ENCODE data around the gene WDR20. TPM values are rescaled to one million over a fixed set of nuclear protein-coding genes. Genes with fewer than 3 reads are reported as not detected.

Gene WDR20
- total RNA-seq, 1 donor from 2014 or later, result 42.3 TPM

DNA sequence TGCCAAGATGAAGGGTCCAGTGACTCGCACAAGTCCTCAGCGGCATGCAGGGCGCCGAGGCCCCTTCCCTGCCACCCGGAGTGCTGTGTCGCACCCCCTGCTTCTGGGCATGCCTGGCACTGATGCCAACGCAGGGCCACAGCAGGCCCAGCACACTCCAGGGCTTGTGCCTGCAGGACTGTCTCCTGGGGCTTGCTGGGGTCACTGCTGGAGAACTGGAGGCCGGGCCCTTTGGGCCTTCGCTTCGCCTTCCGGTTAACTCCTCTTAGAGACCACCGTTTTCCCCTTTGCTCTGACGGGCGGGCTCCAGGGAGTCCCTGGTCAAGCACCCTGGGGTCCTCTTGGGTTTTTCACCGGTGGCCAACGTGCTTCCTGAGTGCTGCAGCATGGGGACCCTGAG, 79.6 kb downstream of the WDR20 start:
- Mint-ChIP-seq H3K4me1 (peaks cover 17% of the 10 kb centered on the region), H3K27ac (no peak overlapping the region), H3K27me3 (no peaks in the 10 kb centered on the region), H3K36me3 (ENCODE audit: low read depth) (peaks cover 25% of the 10 kb centered on the region), H3K4me3 (peak overlapping the region; percentile 20), H3K9me3 (no peaks in the 10 kb centered on the region)
- ChIA-PET POLR2A (no interaction called here), CTCF (no interaction called here)
- TF ChIP-seq, protein P1, sequence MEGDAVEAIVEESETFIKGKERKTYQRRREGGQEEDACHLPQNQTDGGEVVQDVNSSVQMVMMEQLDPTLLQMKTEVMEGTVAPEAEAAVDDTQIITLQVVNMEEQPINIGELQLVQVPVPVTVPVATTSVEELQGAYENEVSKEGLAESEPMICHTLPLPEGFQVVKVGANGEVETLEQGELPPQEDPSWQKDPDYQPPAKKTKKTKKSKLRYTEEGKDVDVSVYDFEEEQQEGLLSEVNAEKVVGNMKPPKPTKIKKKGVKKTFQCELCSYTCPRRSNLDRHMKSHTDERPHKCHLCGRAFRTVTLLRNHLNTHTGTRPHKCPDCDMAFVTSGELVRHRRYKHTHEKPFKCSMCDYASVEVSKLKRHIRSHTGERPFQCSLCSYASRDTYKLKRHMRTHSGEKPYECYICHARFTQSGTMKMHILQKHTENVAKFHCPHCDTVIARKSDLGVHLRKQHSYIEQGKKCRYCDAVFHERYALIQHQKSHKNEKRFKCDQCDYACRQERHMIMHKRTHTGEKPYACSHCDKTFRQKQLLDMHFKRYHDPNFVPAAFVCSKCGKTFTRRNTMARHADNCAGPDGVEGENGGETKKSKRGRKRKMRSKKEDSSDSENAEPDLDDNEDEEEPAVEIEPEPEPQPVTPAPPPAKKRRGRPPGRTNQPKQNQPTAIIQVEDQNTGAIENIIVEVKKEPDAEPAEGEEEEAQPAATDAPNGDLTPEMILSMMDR (IDR thresholded peaks at IDR 0.05), result no peak
- intact Hi-C loops (cut with micrococcal nuclease), result no loop called here
- ATAC-seq (ENCODE audit: low read depth) (no peak), DNase-seq (no peak)

DNA sequence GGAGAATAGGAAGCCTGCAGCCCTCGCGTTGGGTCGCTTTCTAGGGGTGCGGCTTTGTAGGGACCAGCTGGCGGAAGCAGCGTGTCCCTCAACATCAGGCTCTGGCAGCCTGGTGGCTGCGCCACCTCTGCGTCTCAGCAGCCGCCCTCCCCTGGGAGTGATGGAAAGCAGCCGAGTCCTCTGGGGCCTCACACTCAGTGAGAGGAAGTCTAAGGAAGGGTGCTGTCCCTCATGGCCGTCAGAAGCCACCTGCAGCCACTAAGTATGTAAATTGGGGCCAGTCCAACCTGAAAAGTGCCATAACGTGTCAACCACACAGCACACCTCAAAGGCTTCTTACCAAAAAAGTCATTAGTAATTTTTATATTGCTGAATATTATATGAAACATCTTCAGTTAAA, 80.3 kb downstream of the WDR20 start:
- H3K4me3 Mint-ChIP-seq, result no peak overlapping the region
- no peaks in the 10 kb centered on the region for H3K9me3 Mint-ChIP-seq
- no peaks in the 10 kb centered on the region for H3K27me3 Mint-ChIP-seq
- ATAC-seq (ENCODE audit: low read depth) (peak; percentile 99), DNase-seq (peak; percentile 52)
- CTCF ChIA-PET, result no interaction called here
- TF ChIP-seq, protein P1 (IDR thresholded peaks at IDR 0.05), result no peak
- intact Hi-C loops (cut with micrococcal nuclease), result loop anchor here (5.0 kb wide), 2 partner anchors 97 to 133 kb away; partner anchors contain the start of genes HSP90AA1 and ZNF839
- peaks cover 17% of the 10 kb centered on the region for H3K4me1 Mint-ChIP-seq
- peak overlapping the region; percentile 7 for H3K27ac Mint-ChIP-seq
- H3K36me3 Mint-ChIP-seq (ENCODE audit: low read depth), result peaks cover 21% of the 10 kb centered on the region
- POLR2A ChIA-PET, result no interaction called here

DNA sequence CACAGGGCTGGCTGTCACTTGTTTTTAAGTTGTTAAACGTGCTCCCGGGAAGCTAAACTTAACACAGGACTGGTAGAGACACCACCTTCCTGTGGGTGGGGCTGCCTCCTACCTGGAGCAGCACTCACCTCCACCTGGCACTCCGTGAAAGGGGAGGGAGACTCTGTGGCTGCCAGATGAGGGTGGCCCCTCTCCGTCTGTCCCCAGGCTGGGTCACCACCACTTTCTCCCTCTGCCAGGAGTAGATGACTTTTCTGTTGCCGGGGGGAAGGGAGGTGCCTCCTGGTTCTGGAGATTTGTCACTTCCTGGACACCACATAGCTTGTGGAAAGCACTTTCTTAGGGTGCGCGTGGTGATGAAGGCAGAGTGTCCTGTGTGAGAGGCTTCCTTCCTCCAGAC, 81.3 kb downstream of the WDR20 start:
- ChIA-PET POLR2A (no interaction called here), CTCF (no interaction called here)
- peaks cover 17% of the 10 kb centered on the region for H3K4me1 Mint-ChIP-seq
- ATAC-seq (ENCODE audit: low read depth) (no peak), DNase-seq (no peak)
- no peak overlapping the region for H3K4me3 Mint-ChIP-seq
- no peak overlapping the region for H3K27ac Mint-ChIP-seq
- no peaks in the 10 kb centered on the region for H3K27me3 Mint-ChIP-seq
- TF ChIP-seq, protein P1 (IDR thresholded peaks at IDR 0.05), result no peak
- H3K9me3 Mint-ChIP-seq, result no peaks in the 10 kb centered on the region
- intact Hi-C loops (cut with micrococcal nuclease), result loop anchor here (5.0 kb wide), 2 partner anchors 96 to 134 kb away; partner anchors contain the start of genes HSP90AA1 and ZNF839
- peaks cover 15% of the 10 kb centered on the region for H3K36me3 Mint-ChIP-seq (ENCODE audit: low read depth)

DNA sequence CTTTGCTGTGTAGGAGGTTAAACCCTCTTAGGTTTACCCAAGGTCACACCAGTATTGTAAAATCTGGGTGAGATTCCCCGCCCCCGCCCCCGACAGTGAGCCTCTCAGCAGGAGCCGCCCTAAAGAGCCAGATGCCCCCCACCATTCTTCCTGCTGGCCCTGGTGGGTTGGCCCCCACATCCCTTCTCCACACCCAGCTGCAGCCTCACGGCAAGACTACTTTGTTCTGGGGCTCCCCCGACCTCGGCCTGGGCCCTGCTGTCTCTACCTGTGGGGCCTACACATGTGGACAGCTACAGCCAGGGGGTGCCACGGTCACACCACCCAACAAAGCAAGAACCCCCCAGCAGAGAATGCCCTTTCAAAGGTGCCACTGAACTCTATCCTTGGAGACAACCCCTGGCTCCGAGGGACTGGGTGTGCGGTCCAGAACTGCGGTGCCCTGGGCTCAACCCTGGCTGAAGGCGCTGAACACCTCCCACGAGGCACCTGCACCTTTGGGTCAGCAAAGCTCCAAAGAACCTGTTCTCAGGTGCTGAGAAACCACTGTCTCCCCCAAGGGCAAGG, 82.4 kb downstream of the WDR20 start:
- intact Hi-C loops (cut with micrococcal nuclease), result loop anchor here (5.0 kb wide), 2 partner anchors 95 to 135 kb away; partner anchors contain the start of genes HSP90AA1 and ZNF839
- H3K9me3 Mint-ChIP-seq, result no peaks in the 10 kb centered on the region
- TF ChIP-seq, protein P1 (IDR thresholded peaks at IDR 0.05), result no peak
- DNase-seq, result no peak
- no peak overlapping the region for H3K4me3 Mint-ChIP-seq
- no peak overlapping the region for H3K27ac Mint-ChIP-seq
- ATAC-seq (ENCODE audit: low read depth), result no peak
- H3K4me1 Mint-ChIP-seq, result peaks cover 17% of the 10 kb centered on the region
- H3K27me3 Mint-ChIP-seq, result no peaks in the 10 kb centered on the region
- CTCF ChIA-PET, result no interaction called here
- POLR2A ChIA-PET, result no interaction called here
- peaks cover 15% of the 10 kb centered on the region for H3K36me3 Mint-ChIP-seq (ENCODE audit: low read depth)

- Mint-ChIP-seq H3K4me1 (peaks cover 17% of the 10 kb centered on the region), H3K4me3 (no peak overlapping the region), H3K36me3 (ENCODE audit: low read depth) (peaks cover 10% of the 10 kb centered on the region), H3K27me3 (no peaks in the 10 kb centered on the region), H3K27ac (no peak overlapping the region), H3K9me3 (no peaks in the 10 kb centered on the region)
- DNase-seq (no peak), ATAC-seq (ENCODE audit: low read depth) (no peak)
- ChIA-PET CTCF (no interaction called here), POLR2A (no interaction called here)
- TF ChIP-seq, protein P1 (IDR thresholded peaks at IDR 0.05), result no peak
- intact Hi-C loops (cut with micrococcal nuclease), result loop anchor here (5.0 kb wide), 2 partner anchors 95 to 135 kb away; partner anchors contain the start of genes HSP90AA1 and ZNF839
These were observed 83.1 kb downstream of the WDR20 start for GRCh38 chr14:102222751-102223150.
